WTC11 (cell line): Measurements from ENCODE around the gene ITPR1. TPM values are rescaled to one million over a fixed set of nuclear protein-coding genes. Genes with fewer than 3 reads are reported as not detected.

Source experiments
- ATAC-seq: fragments of 200-7000 bp; cut with Tn5 transposase; 2 replicates; pipeline ENCODE4 v1.10.0; 2021; ENCODE audit warnings: mild to moderate bottlenecking, moderate library complexity
- CTCF ChIA-PET: fragments of 300-600 bp; sonication (Branson Sonifier 250); formaldehyde crosslinking; loops from one replicate; lab custom pipeline; 2021; ENCODE audit warnings: antibody characterized with exemption; lab: Charles Lee
- POLR2A ChIA-PET: fragments of 350-600 bp; sonication (Branson Sonifier 250); formaldehyde crosslinking; loops from one replicate; lab custom pipeline; 2021; ENCODE audit warnings: antibody characterized with exemption; lab: Charles Lee
- DNase-seq: peaks from one replicate; pipeline ENCODE4 v3.0.0; 2021; ENCODE audit warnings: low spot score
- H3K27ac Mint-ChIP-seq: 2 replicates; pipeline ENCODE4 v1.8.0; 2021; ENCODE audit warnings: mixed read lengths
- H3K27me3 Mint-ChIP-seq: 2 replicates; pipeline ENCODE4 v1.8.0; 2021; ENCODE audit warnings: low read depth, mild to moderate bottlenecking, moderate library complexity, mixed read lengths
- H3K36me3 Mint-ChIP-seq: 2 replicates; pipeline ENCODE4 v1.8.0; 2021; ENCODE audit warnings: mixed read lengths
- H3K4me1 Mint-ChIP-seq: 2 replicates; pipeline ENCODE4 v1.8.0; 2022; ENCODE audit warnings: mixed read lengths
- H3K4me3 Mint-ChIP-seq: 2 replicates; pipeline ENCODE4 v1.8.0; 2021; ENCODE audit warnings: mild to moderate bottlenecking, moderate library complexity, mixed read lengths
- H3K9me3 Mint-ChIP-seq: 2 replicates; pipeline ENCODE4 v1.8.0; 2021; ENCODE audit warnings: mixed read lengths
- ATF1 ChIP-seq: sonication (generic); formaldehyde crosslinking; IDR thresholded peaks from 2 replicates; pipeline ENCODE4 v1.8.1; 2023; ENCODE audit warnings: mild to moderate bottlenecking, moderate library complexity, missing genetic modification reagents
- CBFB ChIP-seq: sonication (generic); formaldehyde crosslinking; IDR thresholded peaks from 2 replicates; pipeline ENCODE4 v1.8.1; 2022; ENCODE audit warnings: mild to moderate bottlenecking, low read depth, missing genetic modification reagents
- CREB1 ChIP-seq: sonication (generic); formaldehyde crosslinking; IDR thresholded peaks from 2 replicates; pipeline ENCODE4 v1.8.0; 2023; ENCODE audit warnings: mild to moderate bottlenecking, missing genetic modification reagents
- CREM ChIP-seq: sonication (generic); formaldehyde crosslinking; IDR thresholded peaks from 2 replicates; pipeline ENCODE4 v1.8.1; 2022; ENCODE audit warnings: mild to moderate bottlenecking, missing genetic modification reagents, moderate library complexity
- ESRRA ChIP-seq: sonication (generic); formaldehyde crosslinking; IDR thresholded peaks from 2 replicates; pipeline ENCODE4 v1.8.1; 2022; ENCODE audit warnings: mild to moderate bottlenecking, missing genetic modification reagents, borderline replicate concordance
- FOXJ3 ChIP-seq: sonication (generic); formaldehyde crosslinking; IDR thresholded peaks from 2 replicates; pipeline ENCODE4 v1.9.0; 2021; ENCODE audit warnings: missing genetic modification reagents, mild to moderate bottlenecking, borderline replicate concordance
- GRHL2 ChIP-seq: fragments of 250-450 bp; sonication (Bioruptor Pico); IDR thresholded peaks from 2 replicates; pipeline ENCODE4 v1.8.0; 2022; ENCODE audit warnings: mild to moderate bottlenecking, moderate library complexity; ENCODE audit not compliant: insufficient replicate concordance, severe bottlenecking
- GTF2I ChIP-seq: fragments of 250-450 bp; sonication (Bioruptor Pico); conservative IDR thresholded peaks from 2 replicates; pipeline ENCODE4 v1.4.0; 2021; ENCODE audit warnings: mild to moderate bottlenecking
- HMGA2 ChIP-seq: fragments of 250-450 bp; sonication (Bioruptor Pico); IDR thresholded peaks from 2 replicates; pipeline ENCODE4 v1.4.0; 2021; ENCODE audit warnings: mild to moderate bottlenecking, moderate library complexity
- JUN ChIP-seq: sonication (generic); formaldehyde crosslinking; IDR thresholded peaks from 2 replicates; pipeline ENCODE4 v1.8.0; 2023; ENCODE audit warnings: mild to moderate bottlenecking, missing genetic modification reagents
- NR1H2 ChIP-seq: sonication (generic); formaldehyde crosslinking; IDR thresholded peaks from 2 replicates; pipeline ENCODE4 v1.9.0; 2021; ENCODE audit warnings: mild to moderate bottlenecking, moderate library complexity, missing genetic modification reagents
- NR3C1 ChIP-seq: sonication (generic); formaldehyde crosslinking; conservative IDR thresholded peaks from 2 replicates; pipeline ENCODE4 v1.8.1; 2023; ENCODE audit warnings: low read depth, mild to moderate bottlenecking, missing genetic modification reagents
- SMAD3 ChIP-seq: sonication (generic); formaldehyde crosslinking; IDR thresholded peaks from 2 replicates; pipeline ENCODE4 v1.8.0; 2022; ENCODE audit warnings: missing genetic modification reagents, mild to moderate bottlenecking, borderline replicate concordance
- SMAD4 ChIP-seq: sonication (generic); formaldehyde crosslinking; IDR thresholded peaks from 2 replicates; pipeline ENCODE4 v1.8.0; 2022; ENCODE audit warnings: mild to moderate bottlenecking, missing genetic modification reagents
- ZNF121 ChIP-seq: sonication (generic); formaldehyde crosslinking; IDR thresholded peaks from 2 replicates; pipeline ENCODE4 v1.8.0; 2023; ENCODE audit warnings: missing genetic modification reagents
- ZNF138 ChIP-seq: sonication (generic); formaldehyde crosslinking; conservative IDR thresholded peaks from 2 replicates; pipeline ENCODE4 v1.8.1; 2022; ENCODE audit warnings: mild to moderate bottlenecking, moderate library complexity, missing genetic modification reagents
- ZNF423 ChIP-seq: fragments of 250-450 bp; sonication (Bioruptor Pico); IDR thresholded peaks from 2 replicates; pipeline ENCODE4 v2.1.2; 2022; ENCODE audit warnings: mild to moderate bottlenecking, moderate library complexity
- total RNA-seq: library from RNA; stranded (reverse); gene quantifications from 3 replicates; pipeline ENCODE4 v1.2.3, GENCODE V29; 2021
- TF ChIP-seq, protein P1 (sequence below): sonication (generic); formaldehyde crosslinking; IDR thresholded peaks from 2 replicates; pipeline ENCODE4 v1.8.0; 2023; ENCODE audit warnings: missing genetic modification reagents, mild to moderate bottlenecking, borderline replicate concordance
- TF ChIP-seq, protein P2 (sequence below): fragments of 200-600 bp; IDR thresholded peaks from 2 replicates; pipeline ENCODE4 v1.8.0; 2022; ENCODE audit warnings: antibody characterized with exemption
- TF ChIP-seq, protein P3 (sequence below): sonication (generic); formaldehyde crosslinking; IDR thresholded peaks from 2 replicates; pipeline ENCODE4 v1.8.1; 2023; ENCODE audit warnings: mild to moderate bottlenecking, missing genetic modification reagents, moderate library complexity
- TF ChIP-seq, protein P4 (sequence below): sonication (generic); formaldehyde crosslinking; IDR thresholded peaks from 2 replicates; pipeline ENCODE4 v1.8.1; 2022; ENCODE audit warnings: low read depth, mild to moderate bottlenecking, moderate library complexity, missing genetic modification reagents, borderline replicate concordance

ITPR1 gene
- total RNA-seq, 1 experiment from 2014 or later = 11.8 TPM

DNA sequence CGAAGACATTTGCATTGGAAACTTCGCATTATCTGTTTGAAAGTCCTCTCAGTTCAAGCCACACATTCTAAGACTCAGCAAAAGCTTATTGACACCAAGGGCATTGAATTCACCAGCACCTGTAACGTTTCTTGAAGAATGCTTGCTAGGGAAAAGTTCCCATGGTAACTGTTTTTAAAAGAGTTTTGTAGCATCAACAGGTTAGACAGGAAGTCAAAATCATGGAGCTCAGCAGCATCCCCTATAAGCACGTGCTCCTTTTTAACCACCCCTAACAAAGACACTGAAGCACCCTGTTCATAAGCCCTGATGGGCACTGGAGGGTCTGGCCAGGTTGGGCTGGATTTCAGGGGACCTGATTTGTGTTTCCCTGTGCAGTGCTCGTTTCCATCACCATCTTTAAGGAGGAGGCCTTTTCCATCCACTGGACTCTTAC is 256.4 kb downstream of the ITPR1 start (continued):
- TF ChIP-seq, protein P1, sequence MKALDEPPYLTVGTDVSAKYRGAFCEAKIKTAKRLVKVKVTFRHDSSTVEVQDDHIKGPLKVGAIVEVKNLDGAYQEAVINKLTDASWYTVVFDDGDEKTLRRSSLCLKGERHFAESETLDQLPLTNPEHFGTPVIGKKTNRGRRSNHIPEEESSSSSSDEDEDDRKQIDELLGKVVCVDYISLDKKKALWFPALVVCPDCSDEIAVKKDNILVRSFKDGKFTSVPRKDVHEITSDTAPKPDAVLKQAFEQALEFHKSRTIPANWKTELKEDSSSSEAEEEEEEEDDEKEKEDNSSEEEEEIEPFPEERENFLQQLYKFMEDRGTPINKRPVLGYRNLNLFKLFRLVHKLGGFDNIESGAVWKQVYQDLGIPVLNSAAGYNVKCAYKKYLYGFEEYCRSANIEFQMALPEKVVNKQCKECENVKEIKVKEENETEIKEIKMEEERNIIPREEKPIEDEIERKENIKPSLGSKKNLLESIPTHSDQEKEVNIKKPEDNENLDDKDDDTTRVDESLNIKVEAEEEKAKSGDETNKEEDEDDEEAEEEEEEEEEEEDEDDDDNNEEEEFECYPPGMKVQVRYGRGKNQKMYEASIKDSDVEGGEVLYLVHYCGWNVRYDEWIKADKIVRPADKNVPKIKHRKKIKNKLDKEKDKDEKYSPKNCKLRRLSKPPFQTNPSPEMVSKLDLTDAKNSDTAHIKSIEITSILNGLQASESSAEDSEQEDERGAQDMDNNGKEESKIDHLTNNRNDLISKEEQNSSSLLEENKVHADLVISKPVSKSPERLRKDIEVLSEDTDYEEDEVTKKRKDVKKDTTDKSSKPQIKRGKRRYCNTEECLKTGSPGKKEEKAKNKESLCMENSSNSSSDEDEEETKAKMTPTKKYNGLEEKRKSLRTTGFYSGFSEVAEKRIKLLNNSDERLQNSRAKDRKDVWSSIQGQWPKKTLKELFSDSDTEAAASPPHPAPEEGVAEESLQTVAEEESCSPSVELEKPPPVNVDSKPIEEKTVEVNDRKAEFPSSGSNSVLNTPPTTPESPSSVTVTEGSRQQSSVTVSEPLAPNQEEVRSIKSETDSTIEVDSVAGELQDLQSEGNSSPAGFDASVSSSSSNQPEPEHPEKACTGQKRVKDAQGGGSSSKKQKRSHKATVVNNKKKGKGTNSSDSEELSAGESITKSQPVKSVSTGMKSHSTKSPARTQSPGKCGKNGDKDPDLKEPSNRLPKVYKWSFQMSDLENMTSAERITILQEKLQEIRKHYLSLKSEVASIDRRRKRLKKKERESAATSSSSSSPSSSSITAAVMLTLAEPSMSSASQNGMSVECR (CRISPR knock-in tag) = no peak

DNA sequence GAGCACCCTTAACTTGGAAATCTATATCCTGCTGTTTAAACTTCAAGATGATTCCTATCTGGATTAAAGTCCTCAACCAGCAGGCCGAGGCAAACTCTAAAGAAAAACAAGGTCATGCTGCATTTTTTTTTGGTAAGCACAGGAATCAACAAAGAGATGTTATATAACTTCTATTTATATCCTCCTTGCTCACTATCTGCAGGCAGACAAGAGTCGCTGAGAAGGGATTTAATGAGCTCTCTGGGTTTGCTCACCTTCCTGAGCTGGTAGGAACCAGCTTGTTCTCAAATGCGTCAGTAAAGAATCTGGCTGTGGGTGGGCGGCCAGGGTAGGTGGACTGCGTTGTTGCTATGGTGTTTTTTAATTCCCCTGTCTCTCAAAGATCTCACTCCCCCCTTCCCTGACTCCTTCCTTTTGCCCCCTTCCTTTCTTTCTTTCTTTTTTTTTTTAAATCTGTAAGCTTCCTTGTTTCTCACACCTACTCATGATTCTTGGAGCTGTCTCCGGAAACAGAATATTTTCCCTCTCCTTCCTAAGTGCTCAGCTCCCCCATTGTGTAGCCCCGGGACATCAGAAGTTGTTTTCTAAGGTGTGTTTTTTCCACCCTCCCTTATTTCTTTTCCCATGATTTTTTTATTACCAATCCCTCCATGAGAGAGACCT is 257.3 kb downstream of the ITPR1 start:
- Mint-ChIP-seq H3K27ac (no peak overlapping the region; the same call in 1 of the 2 replicates), H3K4me1 (peaks cover 20% of the 10 kb centered on the region), H3K4me3 (no peak overlapping the region), H3K9me3 (no peaks in the 10 kb centered on the region), H3K36me3 (no peaks in the 10 kb centered on the region), H3K27me3 (no peaks in the 10 kb centered on the region)
- TF ChIP-seq NR1H2 (CRISPR knock-in tag) (no peak), NR3C1 (CRISPR knock-in tag) (no peak), ATF1 (CRISPR knock-in tag) (no peak), CREB1 (CRISPR knock-in tag) (no peak), GRHL2 (no peak), CREM (CRISPR knock-in tag) (no peak), FOXJ3 (CRISPR knock-in tag) (no peak), GTF2I (CRISPR knock-in tag) (no peak), SMAD4 (CRISPR knock-in tag) (no peak)
- TF ChIP-seq, protein P2, sequence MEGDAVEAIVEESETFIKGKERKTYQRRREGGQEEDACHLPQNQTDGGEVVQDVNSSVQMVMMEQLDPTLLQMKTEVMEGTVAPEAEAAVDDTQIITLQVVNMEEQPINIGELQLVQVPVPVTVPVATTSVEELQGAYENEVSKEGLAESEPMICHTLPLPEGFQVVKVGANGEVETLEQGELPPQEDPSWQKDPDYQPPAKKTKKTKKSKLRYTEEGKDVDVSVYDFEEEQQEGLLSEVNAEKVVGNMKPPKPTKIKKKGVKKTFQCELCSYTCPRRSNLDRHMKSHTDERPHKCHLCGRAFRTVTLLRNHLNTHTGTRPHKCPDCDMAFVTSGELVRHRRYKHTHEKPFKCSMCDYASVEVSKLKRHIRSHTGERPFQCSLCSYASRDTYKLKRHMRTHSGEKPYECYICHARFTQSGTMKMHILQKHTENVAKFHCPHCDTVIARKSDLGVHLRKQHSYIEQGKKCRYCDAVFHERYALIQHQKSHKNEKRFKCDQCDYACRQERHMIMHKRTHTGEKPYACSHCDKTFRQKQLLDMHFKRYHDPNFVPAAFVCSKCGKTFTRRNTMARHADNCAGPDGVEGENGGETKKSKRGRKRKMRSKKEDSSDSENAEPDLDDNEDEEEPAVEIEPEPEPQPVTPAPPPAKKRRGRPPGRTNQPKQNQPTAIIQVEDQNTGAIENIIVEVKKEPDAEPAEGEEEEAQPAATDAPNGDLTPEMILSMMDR = no peak
- POLR2A ChIA-PET = interaction anchor here (0.6 kb wide), 1 partner anchor 347 kb away, joined by 4 read pairs; no protein-coding TSS in a partner anchor
- ATAC-seq (peak; percentile 39; the same call in 1 of the 2 replicates), DNase-seq (no peak)
- CTCF ChIA-PET = interaction anchor here (0.7 to 1.2 kb wide), 2 partner anchors 39 to 226 kb away, joined by 3 to 6 read pairs; no protein-coding TSS in a partner anchor

DNA sequence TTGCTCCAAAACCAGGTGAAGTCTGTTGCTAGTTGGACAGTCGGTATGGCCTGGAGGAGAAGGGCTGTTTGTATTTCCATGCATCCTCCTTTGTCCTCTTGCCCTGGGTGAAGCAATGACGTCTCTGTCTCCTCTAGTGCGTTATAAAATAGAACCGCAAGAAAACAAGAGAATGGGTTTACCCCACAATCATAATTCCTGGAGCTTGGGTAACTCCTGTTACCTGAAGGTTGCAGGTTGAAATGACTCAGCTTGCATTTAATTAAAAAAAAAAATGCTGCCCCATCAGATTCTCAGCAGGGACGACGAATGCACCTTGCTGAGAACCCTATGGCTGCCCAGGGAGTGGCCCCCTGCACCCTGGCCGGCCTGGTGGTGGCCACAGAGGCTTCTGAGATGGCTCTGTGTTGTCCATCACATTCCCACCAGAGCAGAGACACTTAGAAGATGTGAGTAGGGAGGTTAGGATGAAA is 257.9 kb downstream of the ITPR1 start:
- TF ChIP-seq ZNF423 (CRISPR knock-in tag) (peak; percentile 78), CBFB (CRISPR knock-in tag) (no peak)
- DNase-seq = no peak
- no peaks in the 10 kb centered on the region for H3K9me3 Mint-ChIP-seq
- no peak for ATAC-seq
- peaks cover 20% of the 10 kb centered on the region for H3K4me1 Mint-ChIP-seq
- ChIA-PET POLR2A (interaction anchor here (0.6 kb wide), 1 partner anchor 348 kb away, joined by 4 read pairs; no protein-coding TSS in a partner anchor), CTCF (interaction anchor here (0.7 to 1.2 kb wide), 2 partner anchors 40 to 225 kb away, joined by 3 to 6 read pairs; no protein-coding TSS in a partner anchor)
- no peaks in the 10 kb centered on the region for H3K27me3 Mint-ChIP-seq
- H3K36me3 Mint-ChIP-seq = no peaks in the 10 kb centered on the region
- H3K4me3 Mint-ChIP-seq = no peak overlapping the region
- no peak overlapping the region for H3K27ac Mint-ChIP-seq

DNA sequence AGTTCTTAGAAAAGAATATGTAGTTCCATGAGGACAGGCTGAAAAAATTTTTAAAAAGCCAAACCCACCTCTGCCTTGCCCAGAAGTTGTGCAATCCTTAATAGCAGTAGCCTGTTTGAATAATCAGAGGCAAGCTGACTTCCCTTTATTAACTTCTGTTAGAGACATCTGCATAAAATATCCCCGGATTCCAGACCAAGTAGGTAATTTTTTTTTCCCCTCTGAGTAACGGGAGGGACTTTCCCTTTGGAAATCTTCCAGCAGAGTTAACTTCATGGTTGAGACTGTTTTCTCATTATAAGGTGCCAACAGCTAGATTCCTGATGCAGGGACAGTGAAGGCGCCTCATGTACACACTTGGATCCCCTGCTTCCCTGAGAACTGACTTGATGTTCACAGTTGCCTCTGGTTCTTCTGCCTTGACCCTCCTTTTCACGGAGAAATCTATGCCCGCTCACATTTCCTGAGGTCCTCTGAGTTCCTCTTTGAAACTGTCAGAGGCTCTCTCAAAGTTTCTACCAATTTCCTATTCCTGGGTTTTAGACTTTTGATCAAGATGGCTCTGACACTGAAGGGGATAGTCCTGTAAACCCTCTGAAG is 258.5 kb downstream of the ITPR1 start:
- ChIA-PET POLR2A (no interaction called here), CTCF (interaction anchor here (0.8 kb wide), 1 partner anchor 31 kb away, joined by 3 read pairs; no protein-coding TSS in a partner anchor)
- Mint-ChIP-seq H3K4me1 (peaks cover 20% of the 10 kb centered on the region), H3K27me3 (no peaks in the 10 kb centered on the region), H3K4me3 (no peak overlapping the region), H3K36me3 (no peaks in the 10 kb centered on the region), H3K9me3 (no peaks in the 10 kb centered on the region), H3K27ac (no peak overlapping the region)
- ATAC-seq (no peak), DNase-seq (no peak)
- TF ChIP-seq JUN = no peak
- TF ChIP-seq CBFB (CRISPR knock-in tag) = no peak
- no peak for TF ChIP-seq SMAD3 (CRISPR knock-in tag)
- TF ChIP-seq, protein P3, sequence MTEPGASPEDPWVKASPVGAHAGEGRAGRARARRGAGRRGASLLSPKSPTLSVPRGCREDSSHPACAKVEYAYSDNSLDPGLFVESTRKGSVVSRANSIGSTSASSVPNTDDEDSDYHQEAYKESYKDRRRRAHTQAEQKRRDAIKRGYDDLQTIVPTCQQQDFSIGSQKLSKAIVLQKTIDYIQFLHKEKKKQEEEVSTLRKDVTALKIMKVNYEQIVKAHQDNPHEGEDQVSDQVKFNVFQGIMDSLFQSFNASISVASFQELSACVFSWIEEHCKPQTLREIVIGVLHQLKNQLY (CRISPR knock-in tag) = no peak
- no peak for TF ChIP-seq ZNF121 (CRISPR knock-in tag)
- no peak for TF ChIP-seq ESRRA
- TF ChIP-seq, protein P4, sequence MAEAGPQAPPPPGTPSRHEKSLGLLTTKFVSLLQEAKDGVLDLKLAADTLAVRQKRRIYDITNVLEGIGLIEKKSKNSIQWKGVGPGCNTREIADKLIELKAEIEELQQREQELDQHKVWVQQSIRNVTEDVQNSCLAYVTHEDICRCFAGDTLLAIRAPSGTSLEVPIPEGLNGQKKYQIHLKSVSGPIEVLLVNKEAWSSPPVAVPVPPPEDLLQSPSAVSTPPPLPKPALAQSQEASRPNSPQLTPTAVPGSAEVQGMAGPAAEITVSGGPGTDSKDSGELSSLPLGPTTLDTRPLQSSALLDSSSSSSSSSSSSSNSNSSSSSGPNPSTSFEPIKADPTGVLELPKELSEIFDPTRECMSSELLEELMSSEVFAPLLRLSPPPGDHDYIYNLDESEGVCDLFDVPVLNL (CRISPR knock-in tag) = no peak
- no peak for TF ChIP-seq HMGA2
- TF ChIP-seq ZNF138 (CRISPR knock-in tag) = no peak
